ENCODE measurements around the gene YWHAE.

The YWHAE gene

DNA sequence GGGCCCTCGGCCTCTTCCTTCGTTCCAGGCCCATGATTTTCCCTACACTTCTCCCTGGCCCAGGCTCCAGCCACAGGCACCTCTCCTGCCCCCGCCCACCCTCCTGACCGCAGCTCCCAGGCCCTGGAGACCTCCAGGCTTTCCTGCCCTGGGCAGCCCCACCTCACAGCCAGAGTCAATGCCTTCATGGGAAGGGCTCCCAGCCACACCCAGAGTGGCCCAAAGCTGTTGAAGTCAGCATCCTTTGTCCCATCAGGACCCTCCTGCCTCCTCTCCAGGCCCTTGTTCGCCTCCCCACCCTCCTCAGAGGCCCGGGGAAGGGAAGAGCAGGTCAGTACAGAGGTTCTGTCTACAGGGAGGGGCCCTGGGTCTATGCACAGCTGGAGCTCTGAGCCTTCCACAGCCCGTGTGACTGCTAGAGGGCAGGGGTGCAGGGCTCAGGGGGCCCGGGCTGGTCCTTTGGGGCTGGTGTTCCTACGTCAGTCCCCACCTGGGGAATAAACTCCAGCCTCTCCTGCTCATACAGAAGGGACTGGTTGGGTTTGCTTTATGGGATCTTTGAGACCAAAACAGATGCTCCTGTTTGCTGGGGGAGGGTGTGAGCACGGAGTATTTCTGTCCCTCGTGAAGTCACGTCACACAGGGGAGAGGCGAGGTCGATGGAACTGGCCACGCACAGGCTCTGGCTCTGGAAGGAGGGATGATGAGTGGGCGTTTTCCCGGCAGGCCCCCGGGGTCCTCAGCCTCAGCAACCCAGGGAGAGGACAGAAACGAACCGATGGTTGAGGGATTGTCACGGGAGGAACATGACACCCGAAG lies 100.3 kb downstream of the YWHAE start:
- H3K4me3 ChIP-seq (ENCODE audit: low read length): no peak overlapping the region
- TF ChIP-seq, protein P1, sequence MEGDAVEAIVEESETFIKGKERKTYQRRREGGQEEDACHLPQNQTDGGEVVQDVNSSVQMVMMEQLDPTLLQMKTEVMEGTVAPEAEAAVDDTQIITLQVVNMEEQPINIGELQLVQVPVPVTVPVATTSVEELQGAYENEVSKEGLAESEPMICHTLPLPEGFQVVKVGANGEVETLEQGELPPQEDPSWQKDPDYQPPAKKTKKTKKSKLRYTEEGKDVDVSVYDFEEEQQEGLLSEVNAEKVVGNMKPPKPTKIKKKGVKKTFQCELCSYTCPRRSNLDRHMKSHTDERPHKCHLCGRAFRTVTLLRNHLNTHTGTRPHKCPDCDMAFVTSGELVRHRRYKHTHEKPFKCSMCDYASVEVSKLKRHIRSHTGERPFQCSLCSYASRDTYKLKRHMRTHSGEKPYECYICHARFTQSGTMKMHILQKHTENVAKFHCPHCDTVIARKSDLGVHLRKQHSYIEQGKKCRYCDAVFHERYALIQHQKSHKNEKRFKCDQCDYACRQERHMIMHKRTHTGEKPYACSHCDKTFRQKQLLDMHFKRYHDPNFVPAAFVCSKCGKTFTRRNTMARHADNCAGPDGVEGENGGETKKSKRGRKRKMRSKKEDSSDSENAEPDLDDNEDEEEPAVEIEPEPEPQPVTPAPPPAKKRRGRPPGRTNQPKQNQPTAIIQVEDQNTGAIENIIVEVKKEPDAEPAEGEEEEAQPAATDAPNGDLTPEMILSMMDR (conservative IDR thresholded peaks at IDR 0.05; ENCODE audit: low read depth, low read length): no peak

DNA sequence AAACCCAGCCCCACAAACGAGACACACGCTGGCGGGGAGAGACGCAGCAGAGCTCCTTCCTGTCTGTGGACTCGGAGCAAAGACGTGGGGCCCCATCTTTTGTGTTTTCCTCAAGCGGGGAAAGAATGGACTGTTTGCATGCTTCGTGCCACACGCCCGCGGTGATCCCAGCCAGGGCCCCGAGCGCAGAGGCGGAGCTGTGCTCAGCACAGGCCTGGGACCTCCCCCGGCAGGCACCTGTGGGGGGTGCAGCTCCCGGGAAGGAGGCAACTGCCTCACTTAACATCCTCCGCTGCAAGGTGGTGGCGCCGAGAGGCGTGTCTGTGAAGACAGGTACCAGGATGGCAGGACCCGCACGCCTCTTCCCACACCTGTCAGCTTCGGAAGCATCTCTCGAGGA lies 101.4 kb downstream of the YWHAE start:
- no peak for DNase-seq (ENCODE audit: low read depth)
- H3K4me3 ChIP-seq (ENCODE audit: low read length): no peak overlapping the region
- TF ChIP-seq, protein P1 (conservative IDR thresholded peaks at IDR 0.05; ENCODE audit: low read depth, low read length): no peak

More for the DNA sequence above, 100.3 kb downstream of the YWHAE start:
- DNase-seq (ENCODE audit: low read depth): no peak

All from retinal pigment epithelial cell (primary cell).